ENCODE data around the gene CHI3L2.
A peak's percentile ranks its signal among the peaks of the same experiment; 100 is the strongest.

Gene CHI3L2

GRCh38 chr1:111251570-111251969 is 24.1 kb downstream of the CHI3L2 start:
- peak; percentile 26 for DNase-seq (ENCODE audit: low spot score)

DNA sequence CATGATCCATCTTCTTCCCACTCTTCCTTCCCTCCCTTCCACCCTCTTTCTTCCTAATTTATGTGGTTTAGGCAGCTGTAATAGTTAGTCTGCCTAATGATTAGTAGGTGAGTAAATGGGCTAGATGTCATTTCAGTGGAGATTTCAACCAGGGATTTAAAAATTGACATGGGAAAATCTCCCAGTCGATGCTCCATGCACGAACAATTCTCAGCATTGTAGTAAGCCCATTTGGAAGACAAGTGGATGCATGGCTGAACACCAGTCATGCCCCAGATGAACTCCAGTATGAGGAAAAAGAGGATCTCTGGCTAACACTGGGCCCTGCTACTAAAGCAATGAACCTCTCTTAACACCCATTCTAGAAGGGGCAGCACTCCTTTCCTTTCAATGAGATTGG is 25.3 kb downstream of the CHI3L2 start:
- DNase-seq (ENCODE audit: low spot score), result no peak

GRCh38 chr1:111253876-111254275 is 26.4 kb downstream of the CHI3L2 start:
- no peak for DNase-seq (ENCODE audit: low spot score)

- no peak for DNase-seq (ENCODE audit: low spot score)
These were observed 29.6 kb downstream of the CHI3L2 start for GRCh38 chr1:111256988-111257658.

DNA sequence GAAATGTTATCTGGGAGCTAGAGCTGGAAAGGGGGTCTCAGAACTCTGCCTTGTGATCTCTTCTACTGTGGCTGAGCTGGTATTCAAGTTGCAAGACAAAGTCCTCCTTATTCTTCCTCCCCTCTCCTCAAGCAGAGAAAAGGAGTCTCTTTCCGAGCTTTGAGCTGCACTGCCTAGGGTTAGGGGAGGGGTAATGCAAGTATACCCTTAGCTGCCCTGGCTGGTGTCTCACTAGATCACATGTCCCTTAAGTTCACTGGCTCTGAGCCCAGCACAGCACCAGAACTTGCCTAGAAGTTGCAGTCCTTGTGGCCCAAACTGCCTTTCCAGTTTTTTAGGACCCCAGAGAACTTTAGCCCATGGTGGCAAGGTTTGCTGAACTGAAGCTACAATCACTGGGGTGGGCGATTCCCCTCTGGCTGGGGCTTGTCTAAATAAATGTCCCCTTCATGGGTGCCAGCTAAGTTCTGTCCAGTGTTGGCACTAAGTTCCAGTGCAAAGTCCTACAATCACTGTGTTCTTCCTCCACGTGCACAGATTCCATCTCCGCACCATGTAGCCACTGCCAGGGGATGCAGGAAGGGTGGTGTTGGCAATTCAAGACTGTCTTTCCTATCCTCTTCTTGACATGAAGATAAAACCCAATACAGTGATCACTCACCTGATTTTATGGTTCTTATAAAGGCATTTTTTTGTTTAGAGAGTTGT is 40.4 kb downstream of the CHI3L2 start:
- DNase-seq (ENCODE audit: low spot score), result no peak

DNA sequence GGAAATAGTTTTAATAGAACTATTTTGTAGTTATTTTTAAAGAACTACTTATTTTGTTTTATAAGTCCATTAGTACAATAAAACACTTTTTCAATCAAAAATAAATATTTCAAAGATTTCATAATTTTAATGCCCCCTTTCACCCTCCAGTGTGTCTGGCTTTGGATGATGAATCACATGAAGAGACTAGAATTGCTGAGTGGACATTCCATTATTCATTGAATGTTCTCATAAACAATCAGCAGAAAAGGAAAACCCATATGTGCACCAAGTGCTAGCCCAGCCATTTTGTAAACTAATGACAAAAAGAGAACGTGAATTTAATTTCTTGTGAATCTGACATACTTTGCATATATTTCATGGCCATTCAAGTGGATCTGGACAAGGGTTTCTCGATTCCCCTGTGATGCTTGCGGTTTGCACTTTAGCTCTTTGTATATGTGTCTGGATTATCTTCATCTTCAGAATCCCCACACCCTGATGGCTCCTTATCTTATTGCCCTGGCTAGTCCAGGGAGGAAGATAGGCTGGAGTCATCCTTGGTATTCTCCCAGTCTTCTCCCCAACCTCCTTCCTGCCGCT is 42.4 kb downstream of the CHI3L2 start:
- DNase-seq (ENCODE audit: low spot score), result no peak

GRCh38 chr1:111270771-111271463 is 43.4 kb downstream of the CHI3L2 start:
- peak; percentile 1 for DNase-seq (ENCODE audit: low spot score)

DNA sequence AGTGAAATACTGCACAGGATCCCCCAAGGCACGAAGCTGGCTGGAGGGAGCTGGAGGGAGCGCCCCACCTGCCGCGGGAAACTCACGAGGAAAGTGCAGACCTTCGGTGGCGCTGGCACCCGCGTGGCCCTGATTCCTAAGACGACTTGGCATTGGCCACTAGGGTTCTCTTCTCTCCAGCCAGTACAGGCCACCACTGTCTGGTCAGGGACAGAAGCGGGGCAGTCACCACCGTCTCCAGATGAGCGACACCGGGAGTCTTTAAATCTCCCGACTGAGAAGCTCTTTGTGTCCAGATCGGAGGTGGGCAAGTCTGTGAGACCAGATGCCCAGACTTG is 43.9 kb downstream of the CHI3L2 start:
- no peak for DNase-seq (ENCODE audit: low spot score)

GRCh38 chr1:111272081-111272480 is 44.6 kb downstream of the CHI3L2 start:
- no peak for DNase-seq (ENCODE audit: low spot score)

DNA sequence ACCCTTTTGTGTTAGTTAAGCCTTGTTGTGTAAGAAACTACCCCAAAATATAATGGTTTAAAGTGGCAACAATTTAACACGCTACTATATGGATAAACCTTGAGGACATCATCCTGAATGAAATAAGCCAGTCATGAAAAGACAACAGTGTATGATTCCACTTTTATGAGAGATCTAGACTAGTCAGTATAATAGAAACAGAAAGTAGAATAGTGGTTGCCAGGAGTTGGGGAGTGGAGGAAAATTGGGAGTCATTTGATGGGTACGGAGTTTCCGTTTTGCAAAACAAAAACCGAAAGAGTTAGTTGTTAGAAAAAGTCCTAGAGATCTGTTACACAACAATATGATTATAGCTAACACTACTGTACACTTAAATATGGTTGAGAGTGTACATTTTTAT is 47.1 kb downstream of the CHI3L2 start:
- DNase-seq (ENCODE audit: low spot score), result no peak

DNA sequence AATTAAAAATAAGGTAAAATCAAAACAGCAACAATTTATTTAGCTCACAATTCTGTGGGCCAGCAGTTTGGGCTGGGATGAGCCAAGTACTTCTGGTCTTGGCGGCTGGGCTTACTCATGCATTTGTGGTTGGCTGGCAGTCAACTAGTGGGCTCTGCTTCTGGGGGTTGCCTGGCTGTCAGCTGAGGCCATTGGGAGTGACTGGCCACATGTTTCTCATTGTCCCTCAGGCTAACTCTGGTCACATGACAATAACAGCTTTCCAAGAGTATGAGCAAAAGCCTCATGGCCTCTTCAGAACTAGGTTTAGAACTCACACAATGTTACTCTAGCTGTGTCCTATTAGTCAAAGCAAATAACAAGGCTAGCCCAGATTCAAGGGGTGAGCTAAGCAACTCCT is 47.6 kb downstream of the CHI3L2 start:
- no peak for DNase-seq (ENCODE audit: low spot score)

DNA sequence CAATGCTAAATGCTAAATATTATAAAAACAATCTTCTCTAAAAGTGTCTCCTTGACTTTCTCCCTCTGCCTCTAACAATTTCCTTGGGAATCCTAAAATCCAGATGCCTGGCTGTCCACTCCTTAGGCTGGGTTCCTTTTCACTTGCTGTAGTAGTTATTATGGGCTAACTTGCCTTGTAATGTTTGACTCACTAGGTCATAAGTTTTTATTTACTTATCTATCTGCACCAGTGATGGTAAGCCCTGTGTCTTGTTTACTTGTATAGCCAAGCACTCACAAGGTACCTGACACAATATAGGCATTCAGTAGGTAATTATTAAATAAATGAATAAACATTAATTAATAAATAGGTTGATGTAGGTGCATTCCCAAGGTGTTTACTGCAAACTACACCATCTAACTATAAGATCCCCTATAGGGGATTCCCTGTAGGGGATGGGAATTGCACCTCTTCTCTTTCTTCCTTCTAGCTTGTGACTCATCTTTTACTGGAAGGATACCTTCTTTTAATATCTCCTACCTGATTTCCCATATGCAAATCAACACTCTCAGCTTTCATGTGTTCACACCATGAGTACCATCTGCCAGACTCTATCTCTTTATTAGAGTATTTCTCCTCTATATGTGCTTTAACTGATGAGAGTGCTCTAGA is 48.4 kb downstream of the CHI3L2 start:
- no peak for DNase-seq (ENCODE audit: low spot score)

DNA sequence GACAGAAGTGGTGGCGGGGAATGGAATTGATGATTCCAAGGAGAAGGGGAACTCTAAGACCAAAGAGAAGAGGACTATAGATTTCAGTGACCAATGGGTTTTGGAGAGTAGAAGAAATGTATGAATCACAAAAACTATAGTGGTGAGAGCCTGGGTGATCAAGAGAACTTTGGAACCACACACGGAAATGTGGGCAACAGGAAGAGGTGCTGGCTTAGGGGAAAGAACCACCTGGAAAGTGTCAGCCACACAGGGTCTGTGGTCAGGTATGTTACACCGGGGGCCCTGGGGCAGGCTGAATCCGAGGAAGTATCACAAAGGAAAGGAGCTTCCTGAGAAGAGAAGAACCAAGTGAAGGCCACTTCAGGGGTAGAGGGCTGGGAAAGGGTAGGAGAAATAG is 51.6 kb downstream of the CHI3L2 start:
- no peak for DNase-seq (ENCODE audit: low spot score)

- no peak for DNase-seq (ENCODE audit: low spot score)
These were observed 52.8 kb downstream of the CHI3L2 start for GRCh38 chr1:111280267-111280666.

DNA sequence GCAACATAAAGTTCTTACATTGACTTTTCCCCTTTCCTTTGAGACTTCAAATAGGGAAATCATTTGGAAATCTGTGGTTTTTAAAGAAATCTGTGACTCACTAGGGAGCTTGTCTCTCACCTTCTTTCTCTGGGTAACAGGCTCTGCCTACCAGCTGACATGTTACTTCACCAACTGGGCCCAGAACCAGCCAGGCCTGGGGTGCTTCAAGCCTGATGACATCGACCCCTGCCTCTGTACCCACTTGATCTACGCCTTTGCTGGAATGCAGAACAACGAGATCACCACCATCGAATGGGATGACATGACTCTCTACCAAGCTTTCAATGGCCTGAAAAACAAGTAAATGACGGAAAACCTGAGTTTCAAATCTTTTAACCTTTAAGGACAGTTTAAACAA is 53.9 kb downstream of the CHI3L2 start:
- DNase-seq (ENCODE audit: low spot score), result no peak

- DNase-seq (ENCODE audit: low spot score), result no peak
These were observed 56.3 kb downstream of the CHI3L2 start for GRCh38 chr1:111283838-111284237.

DNA sequence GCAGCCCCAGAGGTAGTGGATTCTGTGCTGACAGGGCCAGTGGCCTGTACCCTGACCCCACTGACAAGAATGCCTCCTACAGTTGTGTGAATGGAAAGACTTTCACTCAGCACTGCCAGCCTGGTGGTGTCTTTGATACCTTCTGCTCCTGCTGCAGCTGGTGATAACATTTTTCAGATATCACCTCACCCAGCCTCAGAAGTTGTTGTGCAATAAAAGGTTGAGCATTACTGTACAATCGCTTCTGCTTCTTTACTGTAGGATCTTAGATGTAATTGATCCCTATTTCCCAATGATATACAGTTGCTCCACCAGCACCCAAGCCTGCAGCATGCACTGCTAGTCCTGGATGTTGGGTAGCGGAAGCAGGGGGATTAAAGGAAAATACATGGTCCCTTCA is 58.4 kb downstream of the CHI3L2 start:
- no peak for DNase-seq (ENCODE audit: low spot score)

DNA sequence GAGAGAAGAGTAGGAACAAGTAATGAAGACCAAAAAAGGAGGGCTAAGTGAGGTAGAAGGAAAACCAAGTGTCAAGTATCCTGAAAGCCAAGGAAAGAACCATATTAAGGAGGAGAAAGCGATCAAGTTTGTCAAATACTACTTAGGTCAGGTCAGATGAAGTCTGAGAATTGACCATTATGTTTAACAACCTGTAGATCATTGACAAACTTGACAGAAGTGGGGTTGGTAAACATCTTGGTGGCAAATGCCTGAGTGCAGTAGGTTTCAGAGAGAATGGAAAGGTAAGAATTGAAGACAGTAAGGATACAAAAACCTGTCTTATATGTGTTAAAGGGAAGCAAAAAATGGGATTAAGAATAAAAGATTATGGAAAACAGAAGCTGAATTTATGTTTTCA is 59.4 kb downstream of the CHI3L2 start:
- DNase-seq (ENCODE audit: low spot score), result no peak

DNA sequence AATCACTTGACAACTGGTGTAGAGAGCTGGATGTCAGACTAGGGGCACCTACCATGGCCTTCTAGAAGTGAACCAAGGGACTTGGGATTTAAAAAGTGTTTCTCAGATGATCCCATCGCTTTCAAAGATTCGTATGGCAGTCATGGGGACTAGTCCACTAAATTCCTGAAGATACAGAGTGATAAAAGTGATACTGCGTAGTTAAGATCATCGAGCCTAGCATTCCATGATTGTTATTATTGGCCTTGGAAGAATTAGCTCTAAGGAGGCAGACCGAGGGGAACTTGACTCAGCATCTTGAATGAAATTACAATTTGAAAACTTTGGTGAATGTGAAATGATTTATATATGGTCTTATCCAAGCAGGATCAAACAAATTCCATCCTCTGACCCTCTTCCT is 61.9 kb downstream of the CHI3L2 start:
- DNase-seq (ENCODE audit: low spot score), result no peak

DNA sequence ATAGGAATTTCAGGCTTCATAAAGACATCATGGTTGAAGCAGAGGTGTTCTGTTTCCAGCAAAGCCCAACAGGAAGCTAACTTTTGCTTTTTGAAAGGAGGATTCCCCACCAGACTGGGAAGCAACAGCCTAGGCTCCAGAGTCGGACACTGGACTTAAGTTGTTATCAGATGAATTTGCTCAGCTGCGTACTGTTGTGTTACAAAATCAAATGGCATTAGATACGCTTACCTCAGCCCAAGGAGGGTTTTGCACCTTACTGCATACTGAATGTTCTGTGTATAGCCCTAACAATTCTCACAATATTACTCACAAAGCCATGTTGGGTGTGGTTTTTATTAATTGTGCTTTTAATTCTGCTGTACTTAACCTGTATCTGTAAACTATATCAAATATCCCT is 62.6 kb downstream of the CHI3L2 start:
- DNase-seq (ENCODE audit: low spot score), result no peak

DNA sequence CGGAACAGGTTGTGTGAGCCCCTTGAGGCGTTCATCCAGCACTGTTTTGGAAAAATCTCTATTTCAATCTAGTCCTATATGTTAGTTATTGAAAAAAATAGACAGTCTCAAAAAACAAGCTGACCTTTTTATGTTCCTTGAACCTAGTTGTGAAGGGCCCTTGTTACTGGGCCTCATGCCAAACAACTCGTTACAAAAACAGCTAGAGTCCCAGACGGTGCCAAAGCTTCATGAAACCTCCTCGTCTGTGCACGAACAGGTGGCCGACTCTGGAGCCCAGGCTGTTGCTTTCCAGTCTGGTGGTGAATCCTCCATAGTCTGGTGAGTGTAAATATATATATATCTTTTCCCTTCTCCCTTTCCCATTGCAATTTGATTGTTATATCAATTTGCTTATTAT is 63.1 kb downstream of the CHI3L2 start, which contains the start of gene CHIA:
TSS of gene CHIA (plus strand) at position 222 of the 400 bp plus-strand sequence. CDS start 19,617 bp downstream, outside the sequence.
- no peak for DNase-seq (ENCODE audit: low spot score)

Measured in CD4-positive, alpha-beta T cell treated with Interleukin-6 at 100 ng/mL for 8 hours (primary cell).